ENCODE results near the gene KCTD2. TPM values are rescaled to one million over a fixed set of nuclear protein-coding genes. Genes with fewer than 3 reads are reported as not detected.
A peak's percentile ranks its signal among the peaks of the same experiment; 100 is the strongest.

KCTD2 gene
- total and polyA plus RNA-seq, 9 of the 15 experiments (the other 6 are each of a cell fraction or from before 2014, with no cell fraction given): 1.7 to 32.9 (median 15.8) TPM

- peak; percentile 87 for TF ChIP-seq REST (IDR thresholded peaks at IDR 0.05; ENCODE audit: borderline replicate concordance)
- no peak for TF ChIP-seq REST (CRISPR knock-in tag; IDR thresholded peaks at IDR 0.05; ENCODE audit: low read depth)
- TF ChIP-seq SMC3 (conservative IDR thresholded peaks at IDR 0.05; ENCODE audit: insufficient read depth, low read depth, low read length): peak; percentile 63; the same call in 1 of the 2 replicates
- peak; percentile 40; the same call in 1 of the 2 replicates for TF ChIP-seq TFAP4 (CRISPR knock-in tag; IDR thresholded peaks at IDR 0.05; ENCODE audit: borderline replicate concordance)
- no peak for TF ChIP-seq SIN3B (IDR thresholded peaks at IDR 0.05; ENCODE audit: low read depth)
- no peak for TF ChIP-seq ZNF140 (CRISPR knock-in tag; IDR thresholded peaks at IDR 0.05)
- TF ChIP-seq ZNF12 (CRISPR knock-in tag; IDR thresholded peaks at IDR 0.05): no peak
- TF ChIP-seq MXI1 (IDR thresholded peaks at IDR 0.05; ENCODE audit: low read depth, low read length): no peak
- no peak for TF ChIP-seq HMBOX1 (IDR thresholded peaks at IDR 0.05)
- TF ChIP-seq ZBTB11 (CRISPR knock-in tag; IDR thresholded peaks at IDR 0.05): peak in 1 of 3 experiments; percentile 39; a peak in 1 of 6 replicates
- no peak for TF ChIP-seq HSF4 (CRISPR knock-in tag; IDR thresholded peaks at IDR 0.05; ENCODE audit: borderline replicate concordance)
- no peak for TF ChIP-seq BCL6 (CRISPR knock-in tag; IDR thresholded peaks at IDR 0.05)
- peak; percentile 89 to 96 for TF ChIP-seq RAD21 (CRISPR knock-in tag; conservative IDR thresholded peaks at IDR 0.05 in 1 of 2, IDR thresholded peaks at IDR 0.05 in 1 of 2)
- TF ChIP-seq ESRRA (IDR thresholded peaks at IDR 0.05; ENCODE audit: borderline replicate concordance, low read depth): peak; percentile 85
Observed at GRCh38 chr17:75006653-75007052, 40.4 kb upstream of the KCTD2 start (continued).
